Right lobe of liver (tissue), 6 donors: ENCODE results near the gene SLC10A2. TPM values are rescaled to one million over a fixed set of nuclear protein-coding genes. Genes with fewer than 3 reads are reported as not detected.

Source experiments
- ATAC-seq, 4 donors: fragments of 200-7000 bp; cut with Tn5 transposase; one replicate each; pipeline ENCODE4 v1.9.1; 2020; ENCODE audit warnings: mild to moderate bottlenecking in 4 of 4, moderate library complexity in 4 of 4
- DNase-seq, 3 donors: peaks; one replicate each; pipeline ENCODE4 v3.0.0-alpha.2; 2020
- H3K27ac ChIP-seq, 3 donors: fragments of 200-600 bp; one replicate each; pipeline ENCODE4 v1.8.0; 2022
- H3K27me3 ChIP-seq, 2 donors: fragments of 200-600 bp; one replicate each; pipeline ENCODE4 v1.8.0; 2022
- H3K36me3 ChIP-seq, 4 donors: fragments of 200-600 bp; sonication (generic) in 1 of 4; one replicate each; pipeline versions ENCODE4 v1.5.1 to v1.8.0; 2017 to 2022; ENCODE audit warnings: control low read depth in 1 of 4
- H3K4me1 ChIP-seq, 4 donors: fragments of 200-600 bp; sonication (generic) in 1 of 4; one replicate each; pipeline versions ENCODE4 v1.5.1 to v1.8.0; 2017 to 2022; ENCODE audit warnings: control low read depth in 1 of 4
- H3K4me3 ChIP-seq, 3 donors: fragments of 200-600 bp; one replicate each; pipeline ENCODE4 v1.8.0; 2022
- H3K9me3 ChIP-seq, 4 donors: fragments of 200-600 bp; sonication (generic) in 1 of 4; one replicate each; pipeline versions ENCODE4 v1.5.1 to v1.8.0; 2017 to 2022; ENCODE audit warnings: control low read depth in 1 of 4
- CTCF ChIP-seq, 4 donors: fragments of 200-600 bp in 3 of 4; fragments of 450-650 bp in 1 of 4; IDR thresholded peaks; one replicate each; pipeline versions ENCODE4 v1.5.1 to v1.8.0; 2016 to 2022; ENCODE audit warnings: antibody characterized with exemption in 4 of 4, mild to moderate bottlenecking in 2 of 4
- POLR2A ChIP-seq: fragments of 450-650 bp; IDR thresholded peaks from one replicate; pipeline ENCODE4 v1.6.1; 2017; ENCODE audit warnings: antibody characterized with exemption, mild to moderate bottlenecking
- WGBS: methylation state at CpG from one replicate; pipeline ENCODE4 v1.1.6; 2018; ENCODE audit warnings: low coverage, low lambda C conversion rate; ENCODE audit not compliant: insufficient coverage; ENCODE audit errors: missing lambda C conversion rate; 5-methylcytosine and 5-hydroxymethylcytosine counted together
- intact Hi-C, 2 donors: fragments of 100-400 bp; cut with DNase I; formaldehyde crosslinking; loops; one replicate each; pipeline versions ENCODE4 v1.11.2 to v1.14.1; 2022
- total RNA-seq, 6 experiments: library from RNA; depleted of rRNA in 2 of 6; stranded (reverse); fragments of >200 nt in 2 of 6; fragmentation: NEBNext Ultra II Directional in 3 of 6; extraction: Animal tissue kit (Norgen Biotek cat#: 25700) in 3 of 6; gene quantifications; one replicate each; pipeline versions ENCODE4 v1.1.0 to v1.2.4, GENCODE V29; 2016 to 2023
- donor health status: DM: no; HTN: yes; CAD: no.
- donor health status: DM: no; HTN: no; CAD: no.
- donor health status: DM: no; HTN: no; CAD: no.
- donor health status: DM: no; HTN: yes; CAD: no.
- donor health status: DM: no; HTN: yes; CAD: no.

SLC10A2 gene
- total RNA-seq, 6 experiments from 2014 or later: not detected

- no peak overlapping the region for H3K27ac ChIP-seq
- no peak for ATAC-seq
- no peak overlapping the region for H3K4me3 ChIP-seq
- intact Hi-C loops: no loop called here
- TF ChIP-seq POLR2A (no peak), CTCF (IDR thresholded peaks at IDR 0.05) (no peak)
- no peaks in the 10 kb centered on the region for H3K27me3 ChIP-seq
- H3K4me1 ChIP-seq: no peaks in the 10 kb centered on the region
- no peaks in the 10 kb centered on the region for H3K36me3 ChIP-seq
- H3K9me3 ChIP-seq: no peaks in the 10 kb centered on the region
- no peak for DNase-seq
- WGBS: 63% methylated on average over 7 of the region's 7 CpGs
Observed at GRCh38 chr13:103101901-103102300, 35.7 kb upstream of the SLC10A2 start.

GRCh38 chr13:103101500-103101899 lies 35.3 kb upstream of the SLC10A2 start:
- no peaks in the 10 kb centered on the region for H3K36me3 ChIP-seq
- intact Hi-C loops: no loop called here
- H3K27me3 ChIP-seq: no peaks in the 10 kb centered on the region
- H3K9me3 ChIP-seq: no peaks in the 10 kb centered on the region
- ATAC-seq (no peak), DNase-seq (no peak)
- no peak overlapping the region for H3K4me3 ChIP-seq
- H3K27ac ChIP-seq: no peak overlapping the region
- 26% methylated on average over 2 of the region's 2 CpGs for WGBS
- TF ChIP-seq POLR2A: no peak
- no peak for TF ChIP-seq CTCF (IDR thresholded peaks at IDR 0.05)
- no peaks in the 10 kb centered on the region for H3K4me1 ChIP-seq

GRCh38 chr13:103100830-103101229 lies 34.6 kb upstream of the SLC10A2 start:
- Histone ChIP-seq H3K4me3 (no peak overlapping the region), H3K27ac (no peak overlapping the region), H3K27me3 (no peaks in the 10 kb centered on the region), H3K36me3 (no peaks in the 10 kb centered on the region), H3K4me1 (no peaks in the 10 kb centered on the region), H3K9me3 (no peaks in the 10 kb centered on the region)
- TF ChIP-seq POLR2A (no peak), CTCF (IDR thresholded peaks at IDR 0.05) (no peak)
- intact Hi-C loops: no loop called here
- DNase-seq: no peak
- no peak for ATAC-seq

- no peaks in the 10 kb centered on the region for H3K4me1 ChIP-seq
- H3K4me3 ChIP-seq: no peak overlapping the region
- 56% methylated on average over 5 of the region's 5 CpGs for WGBS
- intact Hi-C loops: no loop called here
- no peaks in the 10 kb centered on the region for H3K27me3 ChIP-seq
- DNase-seq: no peak
- no peak for TF ChIP-seq POLR2A
- TF ChIP-seq CTCF (IDR thresholded peaks at IDR 0.05): no peak
- no peaks in the 10 kb centered on the region for H3K36me3 ChIP-seq
- no peak overlapping the region for H3K27ac ChIP-seq
- ATAC-seq: no peak
- no peaks in the 10 kb centered on the region for H3K9me3 ChIP-seq
Observed at GRCh38 chr13:103099722-103100293, 33.6 kb upstream of the SLC10A2 start.

GRCh38 chr13:103098535-103098934 lies 32.3 kb upstream of the SLC10A2 start:
- H3K27ac ChIP-seq: no peak overlapping the region
- intact Hi-C loops: no loop called here
- no peaks in the 10 kb centered on the region for H3K36me3 ChIP-seq
- ATAC-seq: no peak
- no peaks in the 10 kb centered on the region for H3K9me3 ChIP-seq
- H3K27me3 ChIP-seq: no peaks in the 10 kb centered on the region
- H3K4me3 ChIP-seq: no peak overlapping the region
- no peaks in the 10 kb centered on the region for H3K4me1 ChIP-seq
- 48% methylated on average over 3 of the region's 3 CpGs for WGBS
- TF ChIP-seq CTCF (IDR thresholded peaks at IDR 0.05) (no peak), POLR2A (no peak)
- no peak for DNase-seq
